BLaER1 (cell line): ENCODE results near the gene INSL3.

Experiments used
- H3K27ac ChIP-seq: shearing (Covaris generic); formaldehyde crosslinking; 2 replicates; pipeline ENCODE4 v1.8.1; 2022
- H3K27me3 ChIP-seq: shearing (Covaris generic); formaldehyde crosslinking; 2 replicates; pipeline ENCODE4 v1.8.1; 2022
- H3K36me3 ChIP-seq: shearing (Covaris generic); formaldehyde crosslinking; 2 replicates; pipeline ENCODE4 v1.8.1; 2022
- H3K4me1 ChIP-seq: shearing (Covaris generic); formaldehyde crosslinking; 2 replicates; pipeline ENCODE4 v1.8.1; 2022
- H3K4me2 ChIP-seq: shearing (Covaris generic); formaldehyde crosslinking; 2 replicates; pipeline ENCODE4 v1.8.1; 2022
- H3K4me3 ChIP-seq: shearing (Covaris generic); formaldehyde crosslinking; 2 replicates; pipeline ENCODE4 v1.8.1; 2022
- H3K9ac ChIP-seq: shearing (Covaris generic); formaldehyde crosslinking; 2 replicates; pipeline ENCODE4 v1.8.1; 2022
- H3K9me3 ChIP-seq: shearing (Covaris generic); formaldehyde crosslinking; 2 replicates; pipeline ENCODE4 v1.8.1; 2022
- H4K20me1 ChIP-seq: shearing (Covaris generic); formaldehyde crosslinking; 2 replicates; pipeline ENCODE4 v1.8.1; 2022
- Cebpa-rat ChIP-seq: shearing (Covaris generic); IDR thresholded peaks from 2 replicates; pipeline ENCODE4 v1.8.1; 2022

Gene INSL3, protein sequence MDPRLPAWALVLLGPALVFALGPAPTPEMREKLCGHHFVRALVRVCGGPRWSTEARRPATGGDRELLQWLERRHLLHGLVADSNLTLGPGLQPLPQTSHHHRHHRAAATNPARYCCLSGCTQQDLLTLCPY

DNA sequence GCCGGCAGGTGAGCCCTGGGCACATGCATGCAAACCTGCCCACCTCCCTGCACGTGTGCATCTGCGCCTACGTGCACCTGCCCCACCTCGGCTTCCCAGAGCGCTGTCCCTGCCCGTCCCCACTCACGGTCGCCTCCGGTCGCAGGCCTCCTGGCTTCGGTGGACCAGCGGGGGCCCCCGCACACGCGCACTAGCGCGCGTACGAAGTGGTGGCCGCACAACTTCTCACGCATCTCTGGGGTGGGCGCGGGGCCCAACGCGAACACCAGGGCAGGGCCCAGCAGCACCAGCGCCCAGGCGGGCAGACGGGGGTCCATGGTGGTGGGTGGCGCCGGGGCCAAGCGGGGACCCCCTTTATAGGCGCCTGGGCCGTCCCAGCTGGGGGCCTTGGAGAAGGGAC, at the start of gene INSL3:
INSL3 (minus strand) TSS at position 330 of the 400 bp plus-strand sequence; CDS start at position 317, 13 bp downstream.
- no peak within 1 kb of the TSS for H3K4me3 ChIP-seq
- TF ChIP-seq Cebpa-rat, result no peak
- H3K27ac ChIP-seq, result no peak within 1 kb of the TSS
- no peak within 1 kb of the TSS for H3K9ac ChIP-seq
- no peaks in the 10 kb centered on the region for H4K20me1 ChIP-seq
- no peaks in the 10 kb centered on the region for H3K9me3 ChIP-seq
- H3K4me2 ChIP-seq, result no peak within 1 kb of the TSS
- H3K4me1 ChIP-seq, result no peaks in the 10 kb centered on the region
- peaks cover 11% of the 10 kb centered on the region; the same call in 1 of the 2 replicates for H3K36me3 ChIP-seq
- no peaks in the 10 kb centered on the region for H3K27me3 ChIP-seq

DNA sequence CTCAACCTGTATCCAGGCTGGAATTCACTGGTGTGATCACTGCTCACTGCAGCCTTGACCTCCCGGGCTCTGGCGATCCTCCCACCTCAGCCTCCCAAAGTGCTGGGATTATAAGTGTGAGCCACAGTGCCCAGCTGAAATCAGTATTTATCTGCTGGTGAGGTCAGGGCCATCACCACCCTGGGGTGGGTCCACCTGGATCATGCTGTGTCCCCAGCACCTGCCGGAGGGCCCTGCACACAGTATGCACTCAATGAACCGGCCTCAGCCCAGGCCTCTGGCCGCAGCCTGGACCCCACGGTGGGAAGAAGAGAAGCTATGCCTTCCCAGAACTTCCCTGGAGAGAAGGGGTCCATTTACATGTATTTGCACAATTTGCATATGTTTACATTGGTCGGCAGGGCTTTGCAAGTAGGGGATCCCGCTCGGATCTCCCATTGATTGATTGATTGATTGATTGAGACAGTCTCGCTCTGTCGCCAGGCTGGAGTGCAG, 47.8 kb upstream of the INSL3 start:
- no peak overlapping the region for H3K9ac ChIP-seq
- peaks cover 14% of the 10 kb centered on the region for H3K4me1 ChIP-seq
- H3K36me3 ChIP-seq, result peaks cover 19% of the 10 kb centered on the region
- TF ChIP-seq Cebpa-rat, result no peak
- H4K20me1 ChIP-seq, result peaks cover 36% of the 10 kb centered on the region
- no peak overlapping the region for H3K4me3 ChIP-seq
- H3K4me2 ChIP-seq, result no peak overlapping the region
- H3K27ac ChIP-seq, result no peak overlapping the region
- no peaks in the 10 kb centered on the region for H3K9me3 ChIP-seq
- peaks cover 42% of the 10 kb centered on the region for H3K27me3 ChIP-seq

DNA sequence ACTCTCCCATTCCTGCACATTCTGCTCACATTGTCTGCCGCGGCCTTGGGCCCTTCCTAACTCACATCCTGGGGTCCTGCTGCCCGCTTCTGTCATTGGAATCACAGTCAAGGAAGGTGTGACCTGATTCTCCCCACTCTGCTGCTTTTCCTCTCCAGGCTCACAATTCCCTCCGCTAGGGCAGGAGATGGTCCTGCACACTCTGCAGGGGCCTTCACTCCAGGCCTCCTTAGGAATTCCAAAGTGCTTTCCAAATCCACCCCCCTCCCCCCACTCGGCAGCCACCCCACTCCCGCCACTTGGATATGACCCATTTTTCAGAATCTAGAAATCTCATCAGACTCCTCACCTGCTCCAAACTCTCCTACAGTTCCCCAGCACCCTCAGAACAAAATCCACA, 47.4 kb upstream of the INSL3 start:
- no peak overlapping the region for H3K9ac ChIP-seq
- no peak for TF ChIP-seq Cebpa-rat
- H3K4me3 ChIP-seq, result no peak overlapping the region
- H3K27me3 ChIP-seq, result peaks cover 38% of the 10 kb centered on the region
- H3K9me3 ChIP-seq, result no peaks in the 10 kb centered on the region
- peaks cover 41% of the 10 kb centered on the region for H4K20me1 ChIP-seq
- peaks cover 24% of the 10 kb centered on the region for H3K36me3 ChIP-seq
- H3K4me1 ChIP-seq, result peaks cover 12% of the 10 kb centered on the region
- no peak overlapping the region for H3K27ac ChIP-seq
- no peak overlapping the region for H3K4me2 ChIP-seq

DNA sequence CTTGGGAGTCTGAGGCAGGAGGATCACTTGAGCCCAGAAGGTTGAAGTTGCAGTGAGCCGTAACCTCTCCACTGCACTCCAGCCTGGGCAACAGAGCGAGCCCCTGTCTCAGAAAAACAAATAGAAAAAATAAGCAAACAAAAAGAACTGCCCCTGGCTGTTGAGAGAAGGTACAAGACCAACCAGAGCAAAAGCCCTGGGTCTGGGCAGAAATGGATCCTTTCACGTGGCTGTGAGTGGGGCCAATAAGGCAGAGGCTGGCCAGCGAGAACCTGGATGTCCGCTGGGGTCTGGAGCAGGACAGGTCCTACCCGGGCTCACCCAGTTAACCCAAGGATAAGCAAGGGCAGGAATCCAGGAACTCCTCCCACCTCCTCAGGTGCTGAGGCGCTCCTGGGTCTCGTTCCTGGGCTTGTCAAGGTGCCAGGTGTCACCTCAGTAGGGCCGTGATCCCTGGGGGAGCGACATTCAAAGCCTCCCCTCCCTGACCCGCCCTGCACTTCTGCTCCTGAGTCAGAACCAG, 45.7 kb upstream of the INSL3 start:
- no peak for TF ChIP-seq Cebpa-rat
- Histone ChIP-seq H3K27me3 (peaks cover 22% of the 10 kb centered on the region), H3K4me1 (peaks cover 16% of the 10 kb centered on the region), H3K9me3 (no peaks in the 10 kb centered on the region), H4K20me1 (peaks cover 48% of the 10 kb centered on the region), H3K4me2 (no peak overlapping the region), H3K27ac (no peak overlapping the region), H3K9ac (no peak overlapping the region), H3K4me3 (no peak overlapping the region), H3K36me3 (peaks cover 40% of the 10 kb centered on the region)

DNA sequence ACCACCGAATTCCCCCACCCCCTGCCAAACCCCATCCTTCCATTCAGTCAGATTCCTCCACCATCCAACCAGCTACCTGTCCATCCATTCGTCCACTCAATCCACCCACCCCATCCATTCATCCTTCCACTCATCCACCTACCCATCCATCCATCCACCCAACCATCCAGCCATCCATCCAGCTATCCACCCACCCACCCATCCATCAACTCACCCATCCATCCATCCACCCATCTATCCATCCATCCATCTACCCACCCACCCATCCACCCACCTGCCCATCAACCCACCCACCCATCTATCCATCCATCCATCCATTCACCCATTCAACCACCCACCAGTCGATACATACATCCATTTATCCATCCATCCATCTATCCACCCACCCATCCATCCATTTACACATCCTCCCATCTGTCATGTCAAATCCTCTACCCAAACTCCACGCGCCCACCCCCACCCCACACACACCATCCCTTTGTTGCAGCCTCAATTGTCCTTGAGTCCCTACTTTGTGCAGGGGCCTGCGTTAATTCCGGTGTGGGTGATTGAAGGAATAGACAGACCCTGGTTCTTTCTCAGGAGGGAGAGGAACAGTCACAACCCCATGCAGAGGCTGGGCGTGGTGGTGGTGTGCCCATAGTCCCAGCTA, 45.1 kb upstream of the INSL3 start:
- H3K4me3 ChIP-seq, result no peak overlapping the region
- H3K36me3 ChIP-seq, result peaks cover 46% of the 10 kb centered on the region
- H3K4me1 ChIP-seq, result peaks cover 22% of the 10 kb centered on the region
- H3K9me3 ChIP-seq, result no peaks in the 10 kb centered on the region
- H3K27ac ChIP-seq, result no peak overlapping the region
- no peak overlapping the region for H3K4me2 ChIP-seq
- peaks cover 54% of the 10 kb centered on the region for H4K20me1 ChIP-seq
- TF ChIP-seq Cebpa-rat, result no peak
- no peak overlapping the region for H3K9ac ChIP-seq
- H3K27me3 ChIP-seq, result peaks cover 16% of the 10 kb centered on the region

GRCh38 chr19:17865364-17866311, 44.3 kb upstream of the INSL3 start:
- Histone ChIP-seq H3K4me2 (no peak overlapping the region), H3K4me1 (peaks cover 30% of the 10 kb centered on the region), H3K9ac (no peak overlapping the region), H4K20me1 (peaks cover 62% of the 10 kb centered on the region), H3K4me3 (no peak overlapping the region), H3K27me3 (peaks cover 8% of the 10 kb centered on the region), H3K27ac (no peak overlapping the region), H3K36me3 (peaks cover 54% of the 10 kb centered on the region), H3K9me3 (no peaks in the 10 kb centered on the region)
- TF ChIP-seq Cebpa-rat, result no peak

DNA sequence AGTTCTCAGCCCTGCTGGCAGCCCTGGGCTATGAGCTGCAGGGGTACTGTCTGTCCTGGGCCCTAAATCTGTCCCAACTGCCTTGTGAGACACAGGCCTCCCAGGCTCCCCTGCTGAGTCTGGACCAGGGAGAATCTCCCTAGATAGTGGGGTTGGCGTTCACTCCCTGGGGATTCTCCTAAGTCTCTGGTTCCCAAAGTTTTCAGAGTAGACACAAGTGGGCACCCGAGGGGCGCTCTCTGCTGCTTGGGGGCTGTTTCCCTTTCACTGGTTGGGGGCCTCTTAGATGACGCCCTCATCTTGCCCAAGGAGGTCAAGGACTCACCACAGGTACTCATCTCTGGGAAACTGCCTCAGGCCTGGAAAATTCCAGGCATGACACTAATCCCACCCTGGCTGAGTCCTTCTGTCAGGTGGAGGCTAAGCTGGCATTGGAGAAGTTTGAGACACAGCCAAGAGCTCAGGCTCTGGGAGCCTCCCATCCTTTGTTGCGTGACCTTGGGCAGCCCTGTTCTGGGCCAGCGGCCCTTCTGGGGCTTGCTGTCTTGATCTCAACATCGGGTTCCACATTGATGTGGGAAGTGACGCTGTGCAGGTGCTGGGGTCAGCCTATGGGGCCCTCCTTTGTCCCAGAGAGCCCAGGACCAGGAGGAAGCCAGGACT, 42.3 kb upstream of the INSL3 start:
- no peaks in the 10 kb centered on the region for H3K9me3 ChIP-seq
- no peak overlapping the region; the same call in 1 of the 2 replicates for H3K9ac ChIP-seq
- no peak overlapping the region for H3K27ac ChIP-seq
- H3K36me3 ChIP-seq, result peaks cover 57% of the 10 kb centered on the region
- TF ChIP-seq Cebpa-rat, result no peak
- peaks cover 71% of the 10 kb centered on the region for H4K20me1 ChIP-seq
- H3K4me2 ChIP-seq, result no peak overlapping the region
- no peak overlapping the region for H3K4me3 ChIP-seq
- no peaks in the 10 kb centered on the region for H3K27me3 ChIP-seq
- H3K4me1 ChIP-seq, result peaks cover 36% of the 10 kb centered on the region

DNA sequence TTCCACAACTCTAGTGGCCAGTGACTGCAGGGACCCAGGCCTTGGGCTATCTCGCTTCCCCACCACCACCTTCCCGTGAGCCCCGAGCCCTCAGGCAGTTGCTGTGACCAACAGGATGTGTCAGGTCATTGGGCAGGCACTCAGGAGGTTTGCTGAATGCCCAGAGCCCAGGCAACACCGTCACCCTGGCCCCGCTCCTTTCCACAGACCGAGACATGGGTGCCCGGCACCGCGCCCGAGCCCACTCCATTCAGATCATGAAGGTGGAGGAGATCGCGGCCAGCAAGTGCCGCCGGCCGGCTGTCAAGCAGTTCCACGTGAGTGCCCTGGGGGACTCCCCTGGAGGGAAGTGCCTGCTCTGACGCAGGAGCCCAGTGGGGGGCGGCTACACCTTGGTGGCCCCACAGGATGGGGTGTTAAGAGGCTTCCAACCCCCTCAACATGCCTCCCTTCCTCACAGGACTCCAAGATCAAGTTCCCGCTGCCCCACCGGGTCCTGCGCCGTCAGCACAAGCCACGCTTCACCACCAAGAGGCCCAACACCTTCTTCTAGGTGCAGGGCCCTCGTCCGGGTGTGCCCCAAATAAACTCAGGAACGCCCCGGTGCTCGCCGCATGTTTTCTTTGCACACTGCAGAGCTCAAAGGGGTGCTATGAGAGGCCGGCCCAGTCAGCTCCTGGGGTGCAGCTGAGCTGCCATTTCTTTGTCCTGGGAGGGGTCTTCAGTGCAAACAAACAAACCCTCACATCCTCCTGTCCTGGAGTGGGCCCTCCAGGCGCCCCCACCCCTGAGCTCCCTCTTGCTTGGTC, 41.6 kb upstream of the INSL3 start:
- H3K9me3 ChIP-seq, result no peaks in the 10 kb centered on the region
- peaks cover 36% of the 10 kb centered on the region for H3K4me1 ChIP-seq
- no peak for TF ChIP-seq Cebpa-rat
- H3K4me3 ChIP-seq, result 0 out of 2 replicates have a peak overlapping the region, but pooled peaks have one; percentile 90
- H3K27ac ChIP-seq, result peak overlapping the region; percentile 38; the same call in 1 of the 2 replicates
- H3K4me2 ChIP-seq, result peak overlapping the region; percentile 99
- H3K36me3 ChIP-seq, result peaks cover 57% of the 10 kb centered on the region
- peak overlapping the region; percentile 100; the same call in 1 of the 2 replicates for H3K9ac ChIP-seq
- H3K27me3 ChIP-seq, result no peaks in the 10 kb centered on the region
- H4K20me1 ChIP-seq, result peaks cover 71% of the 10 kb centered on the region
